ENCODE measurements around the gene SP100.

DNA sequence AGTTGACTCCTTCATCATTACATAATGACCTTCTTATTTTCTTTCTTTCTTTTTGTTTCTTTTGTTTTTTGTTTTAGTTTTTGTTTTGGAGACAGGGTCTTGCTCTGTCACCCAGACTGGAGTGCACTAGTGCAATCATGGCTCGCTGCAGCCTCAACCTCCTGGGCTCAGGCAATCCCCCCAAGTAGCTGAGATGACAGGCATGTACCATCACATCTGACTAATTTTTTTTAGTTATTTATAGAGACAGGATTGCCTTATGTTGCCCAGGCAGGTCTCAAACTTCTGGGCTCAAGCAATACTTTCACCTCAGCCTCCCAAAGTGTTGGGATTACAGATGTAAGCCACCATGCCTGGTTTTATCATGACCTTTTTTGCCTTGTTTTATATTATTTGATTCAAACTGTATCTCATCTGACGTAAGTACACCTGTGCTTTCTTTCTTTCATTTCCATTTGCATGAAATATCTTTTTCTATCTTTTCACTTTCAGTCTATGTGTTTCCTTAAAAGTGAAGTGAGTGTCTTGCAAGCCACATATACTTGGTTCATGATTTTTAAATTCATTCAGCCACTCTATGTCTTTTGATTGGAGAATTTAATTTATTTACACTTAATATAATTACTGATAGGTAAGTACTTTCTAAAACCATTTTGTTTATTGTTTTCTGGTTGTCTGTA lies 39.1 kb downstream of the SP100 start:
- no peak for TF ChIP-seq POLR2A (IDR thresholded peaks at IDR 0.05; ENCODE audit: low read length)
- no peak for TF ChIP-seq GATA1 (IDR thresholded peaks at IDR 0.05; ENCODE audit: low read depth, low read length)
